Measurements from ENCODE around the gene MLLT3.

Gene MLLT3

DNA sequence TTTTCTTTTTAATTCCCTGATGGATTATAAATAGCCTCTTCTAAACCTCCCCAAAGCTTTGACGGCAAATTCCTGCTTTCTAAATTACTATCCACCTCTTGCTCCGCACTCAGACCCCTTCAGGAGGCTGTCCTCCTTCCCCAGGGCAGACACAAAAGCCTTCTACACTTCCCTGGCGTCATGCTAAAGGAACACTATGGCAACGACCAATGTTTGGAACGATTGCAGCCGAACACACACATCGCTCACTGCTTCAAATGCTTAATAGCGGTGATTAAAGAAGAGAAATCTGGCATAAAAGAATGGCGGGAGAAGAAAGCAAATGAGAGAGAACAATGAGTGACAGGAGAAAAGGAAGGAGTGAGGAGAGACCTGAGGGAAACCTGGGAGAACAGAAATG is 297.3 kb downstream of the MLLT3 start:
- DNase-seq: no peak

DNA sequence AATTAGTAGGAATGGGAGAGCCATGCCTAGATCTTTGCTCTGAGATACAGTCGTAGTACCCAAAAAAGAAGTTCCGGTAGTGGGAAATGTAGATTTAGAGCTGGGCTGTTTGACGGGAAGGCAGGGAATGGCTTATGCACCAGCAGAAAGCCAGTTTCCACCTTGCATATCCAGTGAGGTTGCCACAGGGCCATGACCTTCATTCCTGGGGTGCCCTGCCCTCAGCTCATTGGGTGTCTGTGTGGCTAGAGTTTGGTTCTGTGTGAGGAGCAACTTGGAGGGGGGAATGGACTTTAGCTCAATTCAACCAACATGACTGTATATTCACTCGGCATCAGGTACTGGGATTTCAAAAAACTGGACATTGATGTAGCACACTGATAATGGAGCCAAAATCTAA is 300.1 kb downstream of the MLLT3 start:
- DNase-seq: no peak

DNA sequence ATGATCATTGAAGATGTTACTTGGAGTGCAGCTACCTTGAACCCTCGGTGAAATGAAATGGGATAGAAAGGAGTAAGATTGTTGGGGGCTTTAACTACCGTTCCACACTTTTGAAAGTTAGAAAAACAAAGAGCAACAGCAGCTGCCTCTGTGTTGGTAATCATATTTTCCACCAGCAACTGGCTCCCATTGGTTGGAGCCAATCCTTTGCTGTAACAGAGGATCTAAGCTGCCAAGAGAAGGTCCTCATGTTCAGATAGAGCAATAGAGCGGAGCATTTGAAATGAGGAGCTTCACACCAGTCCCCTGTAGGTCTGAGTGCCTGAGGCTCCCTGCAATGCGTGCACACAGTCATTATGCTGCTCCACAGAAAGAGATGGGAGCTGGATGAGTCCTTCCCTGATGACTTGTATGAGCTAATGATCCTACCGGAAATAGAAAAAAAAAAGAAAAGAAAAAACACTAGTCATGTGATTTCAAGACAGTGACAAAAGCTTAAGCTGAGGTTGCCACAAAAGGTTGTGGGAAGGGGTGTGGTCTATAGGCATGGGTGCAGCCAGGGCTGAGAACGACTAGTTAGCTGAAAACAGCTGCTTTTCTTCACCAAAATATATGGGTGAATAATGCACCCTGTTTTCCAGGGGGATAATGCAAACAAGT is 300.7 kb downstream of the MLLT3 start:
- DNase-seq: peak; percentile 55

DNA sequence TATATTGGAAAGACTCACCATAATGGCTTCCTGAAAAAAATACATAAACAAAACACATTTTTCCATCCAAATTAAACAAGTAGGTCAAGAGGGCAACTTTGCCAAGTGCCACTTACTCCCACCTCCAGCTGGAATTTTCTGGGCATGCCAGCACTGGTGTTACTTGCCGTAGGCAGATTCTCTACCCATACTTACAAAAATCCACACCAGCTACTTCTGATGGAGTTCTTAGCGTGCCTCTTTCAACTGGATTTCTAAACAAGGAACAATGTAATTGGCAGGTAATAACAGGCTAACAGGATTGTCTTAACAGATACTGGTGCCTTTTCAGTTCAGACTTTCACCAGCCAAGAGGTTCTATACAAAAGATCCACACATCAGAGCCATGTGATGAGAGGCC is 301.4 kb downstream of the MLLT3 start:
- DNase-seq: no peak

DNA sequence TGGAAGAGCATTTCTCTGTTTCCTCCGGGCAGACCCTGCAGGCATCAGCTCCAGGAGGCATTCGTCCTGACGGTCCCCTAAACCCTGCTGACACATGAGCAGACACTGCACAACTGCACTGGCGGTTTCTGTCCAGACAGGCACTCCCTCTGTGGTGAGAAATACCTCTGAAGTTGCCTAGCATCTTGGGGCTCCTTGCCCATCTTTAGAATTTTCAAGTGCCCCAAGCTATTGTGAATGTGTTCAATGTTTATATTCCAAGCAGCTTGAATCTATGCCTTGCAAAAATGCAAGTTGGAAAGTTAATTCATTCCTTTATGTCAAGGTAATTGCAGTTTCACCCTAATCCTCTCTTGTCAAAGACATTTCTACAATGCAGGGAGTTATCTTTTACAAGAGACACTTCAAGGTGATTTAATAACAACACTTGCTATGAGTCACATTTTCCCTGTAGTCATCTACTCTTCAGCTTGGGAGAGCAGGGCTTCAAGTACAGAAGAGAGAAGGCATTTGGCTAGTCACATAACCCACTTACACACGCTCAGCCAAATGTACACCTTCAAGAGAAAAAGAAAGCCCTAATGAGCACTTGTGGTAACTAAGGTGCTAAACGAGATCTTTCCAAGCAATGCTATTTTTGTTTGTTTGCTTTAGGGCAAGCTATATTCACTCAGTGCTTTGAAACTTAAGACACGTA is 302.5 kb downstream of the MLLT3 start:
- peak; percentile 52 for DNase-seq

DNA sequence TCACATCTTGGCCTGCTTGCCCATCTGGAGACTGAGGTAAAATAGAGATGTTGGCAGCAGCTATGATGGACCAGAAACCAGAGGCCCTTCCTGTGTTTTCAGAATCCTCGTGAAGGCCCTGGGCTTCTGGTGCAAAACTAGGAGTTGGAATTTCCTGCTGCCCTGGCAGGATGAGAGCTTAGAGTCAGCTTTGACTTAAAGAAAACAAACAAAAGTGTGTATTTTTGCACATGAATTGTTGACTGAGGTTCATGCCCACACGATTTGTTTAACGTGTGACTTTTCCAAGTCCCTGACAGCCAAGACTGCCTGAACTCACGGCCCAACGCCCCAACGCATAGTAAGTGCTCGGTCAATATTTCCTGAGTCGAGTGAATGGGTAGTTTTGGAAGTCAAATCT is 303.1 kb downstream of the MLLT3 start:
- no peak for DNase-seq

DNA sequence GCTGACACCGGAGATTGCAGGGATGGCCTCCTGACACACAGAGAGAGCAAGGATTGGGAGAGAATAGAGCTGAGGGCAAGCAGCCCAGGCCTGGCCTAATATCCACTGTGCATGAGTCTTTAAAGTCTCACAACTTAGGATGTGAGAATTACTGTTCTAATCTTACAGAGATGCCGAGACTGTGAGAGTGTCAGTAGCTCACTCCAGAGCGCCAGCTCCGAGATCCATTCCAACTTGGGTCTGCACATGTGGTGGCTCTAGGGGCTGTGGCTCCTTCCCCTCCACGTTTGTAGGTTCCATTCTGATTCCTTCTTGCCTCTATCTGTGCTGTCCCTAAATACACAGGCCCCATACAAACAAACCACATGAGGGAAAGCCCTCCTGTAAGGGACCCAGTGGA is 304.6 kb downstream of the MLLT3 start:
- DNase-seq: no peak

DNA sequence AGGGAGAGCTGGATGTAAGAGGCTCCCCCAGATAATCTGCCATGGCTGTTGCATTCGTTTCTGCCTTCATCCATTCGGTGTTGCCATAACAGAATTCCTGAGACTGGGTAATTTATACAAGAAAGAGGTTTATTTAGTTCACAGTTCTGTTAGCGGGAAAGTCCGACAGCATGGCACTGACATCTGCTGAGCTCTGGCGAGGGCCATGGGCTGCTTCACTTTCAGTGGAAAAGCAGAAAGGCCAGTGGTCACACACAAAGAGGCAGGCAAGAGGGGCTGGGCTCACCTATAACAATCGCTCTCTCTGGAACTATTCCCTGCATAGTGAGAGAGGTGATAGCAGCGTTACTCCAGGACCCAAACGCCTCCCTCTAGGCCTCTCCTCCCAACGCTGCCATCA is 305.9 kb downstream of the MLLT3 start:
- DNase-seq: no peak

DNA sequence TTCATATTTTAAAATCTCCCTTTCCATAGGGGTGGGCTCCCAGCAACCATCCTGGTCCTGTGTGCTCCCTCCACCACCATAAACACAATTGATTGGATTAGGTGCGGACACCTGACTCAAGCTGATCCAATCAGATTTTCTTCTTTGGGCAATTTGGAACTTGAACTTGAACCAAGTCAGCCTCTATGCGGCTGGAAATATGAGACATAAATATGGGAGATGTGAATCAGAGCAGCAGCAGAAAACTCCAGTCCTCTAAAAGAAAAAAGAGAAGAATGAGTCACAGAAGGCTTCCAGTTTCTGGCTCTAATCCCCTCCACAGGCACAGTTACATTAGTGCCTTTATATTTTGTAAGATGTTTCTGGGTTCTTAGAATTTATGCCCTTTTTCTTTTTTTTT is 306.6 kb downstream of the MLLT3 start:
- peak; percentile 11 for DNase-seq

DNA sequence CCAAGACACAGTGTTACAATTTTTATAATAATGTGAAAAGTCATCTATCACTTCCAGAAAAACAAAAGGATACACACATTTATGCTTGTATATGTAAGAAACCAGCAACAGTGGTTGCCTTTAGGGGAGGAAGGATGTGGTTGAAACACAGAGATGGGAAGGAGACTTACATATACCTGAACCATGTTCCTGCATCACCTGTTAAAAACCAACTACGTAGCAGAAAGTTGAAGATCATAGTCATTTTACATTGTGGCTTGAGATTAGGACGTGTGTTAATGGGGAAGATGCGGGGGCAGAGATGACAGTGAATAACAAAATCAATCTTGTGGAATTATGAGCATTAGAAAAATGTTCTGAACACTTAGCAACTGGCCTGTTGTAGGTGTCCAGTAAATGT is 307.3 kb downstream of the MLLT3 start:
- DNase-seq: no peak

DNA sequence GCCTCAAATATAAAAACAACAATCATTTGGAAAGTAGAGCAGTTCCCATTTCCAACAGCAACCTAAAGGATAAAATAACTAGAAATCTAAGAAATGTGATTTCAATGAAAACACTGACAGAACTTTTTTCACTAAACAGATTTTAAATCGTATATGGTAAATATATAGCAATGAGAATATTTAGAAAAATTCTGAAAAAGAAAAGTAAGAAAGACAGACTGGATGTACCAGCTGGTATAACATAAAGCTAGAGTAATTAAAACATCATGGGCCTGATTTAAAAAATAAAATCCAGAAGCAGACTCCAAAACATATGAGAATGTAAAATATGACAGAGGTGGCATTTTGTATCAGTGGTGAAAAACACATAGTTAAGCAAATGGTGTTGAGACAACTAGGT is 308.9 kb downstream of the MLLT3 start:
- no peak for DNase-seq

DNA sequence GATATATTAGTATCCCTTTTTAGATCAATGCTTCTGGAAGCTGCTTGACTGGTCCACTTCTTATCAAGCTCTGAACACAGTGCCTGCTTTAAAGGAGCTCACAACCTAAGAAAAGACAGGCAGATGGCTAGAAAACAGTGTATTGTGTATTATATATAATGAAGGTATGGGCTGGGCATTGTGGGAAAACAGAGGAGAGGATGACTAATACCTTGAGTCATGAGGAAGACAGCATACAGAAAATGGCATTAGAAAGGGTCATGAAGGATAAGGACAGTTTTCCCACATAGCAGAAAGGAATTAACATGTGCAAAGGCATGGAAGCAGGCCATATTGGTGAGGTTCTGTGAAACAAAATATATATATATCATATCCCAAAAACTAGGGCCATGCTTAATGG is 309.6 kb downstream of the MLLT3 start:
- DNase-seq: no peak

DNA sequence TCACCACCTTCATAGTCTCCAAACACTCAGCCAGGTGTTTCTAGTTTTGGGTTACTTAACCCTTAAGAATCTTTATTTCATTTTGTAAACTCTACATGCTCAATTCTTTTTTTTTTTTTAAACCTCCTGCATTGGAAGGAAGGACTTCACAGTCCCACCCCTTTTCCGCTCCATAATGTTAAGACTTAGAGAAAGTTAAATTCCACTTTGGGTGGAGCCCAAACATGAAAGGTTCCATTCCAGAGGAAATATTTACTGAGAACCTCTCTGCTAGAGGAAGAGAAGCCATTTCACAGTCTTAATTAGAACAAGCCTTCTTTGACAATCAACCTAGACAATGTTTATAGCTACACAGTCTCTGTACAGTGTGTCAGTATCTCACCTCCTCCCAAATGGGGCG is 312.3 kb downstream of the MLLT3 start:
- no peak for DNase-seq

DNA sequence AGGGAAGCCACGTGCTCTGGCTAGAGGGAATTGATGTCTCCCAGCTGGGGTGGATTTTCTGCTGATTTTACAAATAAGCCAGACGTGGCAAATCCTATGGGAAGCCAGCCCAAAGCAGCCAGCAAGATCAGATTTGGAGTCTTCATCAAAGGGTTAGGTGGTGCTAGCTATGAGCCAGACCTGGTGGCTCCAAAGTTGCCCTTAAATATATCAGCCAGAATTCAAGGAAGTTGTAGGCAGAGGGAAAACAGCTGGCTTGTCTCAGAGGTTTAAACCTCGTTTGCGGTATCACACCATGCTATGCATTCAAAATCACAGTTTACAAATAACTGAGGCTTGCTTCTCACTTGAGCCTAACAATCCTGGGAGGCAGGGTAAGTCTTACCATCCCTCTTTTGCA is 313.2 kb downstream of the MLLT3 start:
- DNase-seq: no peak

DNA sequence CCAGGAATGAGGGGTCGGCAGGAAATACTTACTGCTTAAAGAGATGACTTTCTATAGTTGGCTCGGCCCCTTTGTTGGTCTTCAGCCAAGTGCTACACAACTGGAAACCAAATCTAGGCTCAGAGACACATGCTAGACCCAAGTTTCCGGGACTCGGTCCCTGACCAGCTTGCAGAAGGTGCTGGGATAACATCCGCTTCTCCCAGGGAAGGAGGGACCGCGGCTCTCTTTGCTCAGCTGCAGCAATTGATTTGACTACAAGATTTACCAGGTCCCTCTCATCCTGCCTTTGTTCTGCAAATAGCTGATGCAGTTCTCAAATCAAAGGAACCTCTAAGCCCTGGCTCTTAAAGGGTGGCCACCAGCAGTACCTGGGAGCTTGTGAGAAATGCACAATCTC is 314.7 kb downstream of the MLLT3 start:
- no peak for DNase-seq

DNA sequence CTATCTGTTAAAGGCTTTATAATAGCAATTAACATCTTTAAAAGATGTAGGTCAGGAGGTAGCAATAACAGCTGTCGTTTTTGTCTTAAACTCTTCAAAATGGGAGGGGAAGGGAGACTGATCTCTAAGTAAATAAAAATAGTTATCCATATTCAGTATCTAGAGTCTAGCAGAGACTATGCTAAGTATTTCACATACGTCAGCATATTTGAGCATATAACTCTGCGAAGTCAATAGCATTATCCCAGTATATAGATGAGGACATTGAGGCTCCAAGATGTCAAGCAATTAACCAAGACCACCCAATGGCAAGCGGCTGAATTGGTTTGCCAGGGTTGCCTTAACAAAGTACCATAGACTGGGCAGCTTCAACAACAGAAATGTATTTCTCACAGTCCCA is 316.8 kb downstream of the MLLT3 start:
- no peak for DNase-seq

DNA sequence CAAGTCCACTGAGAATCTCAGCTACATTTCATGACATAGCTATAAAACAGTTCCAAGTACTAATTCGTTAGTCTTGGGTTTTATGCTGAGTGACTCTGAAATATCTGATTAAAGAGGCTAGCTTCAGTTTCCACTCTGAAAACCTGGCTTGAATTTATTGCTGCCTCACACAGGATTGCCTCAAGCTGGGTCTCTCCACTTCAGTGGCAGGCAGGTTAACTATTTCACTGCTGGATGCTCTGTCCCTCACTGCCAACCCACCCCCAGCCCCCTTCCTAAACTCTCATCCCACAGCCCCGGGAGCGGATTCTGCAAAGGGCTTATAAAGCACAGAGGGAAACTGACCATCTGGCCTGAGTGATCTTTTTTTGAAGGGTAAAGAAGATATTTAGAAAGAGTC is 318.3 kb downstream of the MLLT3 start:
- DNase-seq: no peak

DNA sequence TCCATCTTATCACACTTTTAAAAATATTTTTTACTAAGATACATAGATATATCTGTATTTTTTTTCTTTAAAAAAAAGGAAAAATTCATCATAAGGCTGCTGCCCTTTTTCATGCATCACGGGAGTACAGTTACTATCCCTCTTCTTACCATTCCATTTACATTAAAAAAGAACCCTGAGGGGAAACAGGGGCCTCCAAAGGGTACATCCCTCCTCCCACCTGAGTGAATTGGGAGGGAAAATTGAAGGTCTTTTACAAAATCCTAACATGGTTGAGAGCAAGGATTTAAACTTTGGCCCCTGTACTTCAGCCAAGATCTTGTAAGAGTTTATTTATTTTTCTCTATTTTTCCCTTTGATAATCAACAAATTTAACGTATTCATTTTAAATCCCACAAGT is 319.2 kb downstream of the MLLT3 start:
- DNase-seq: no peak

DNA sequence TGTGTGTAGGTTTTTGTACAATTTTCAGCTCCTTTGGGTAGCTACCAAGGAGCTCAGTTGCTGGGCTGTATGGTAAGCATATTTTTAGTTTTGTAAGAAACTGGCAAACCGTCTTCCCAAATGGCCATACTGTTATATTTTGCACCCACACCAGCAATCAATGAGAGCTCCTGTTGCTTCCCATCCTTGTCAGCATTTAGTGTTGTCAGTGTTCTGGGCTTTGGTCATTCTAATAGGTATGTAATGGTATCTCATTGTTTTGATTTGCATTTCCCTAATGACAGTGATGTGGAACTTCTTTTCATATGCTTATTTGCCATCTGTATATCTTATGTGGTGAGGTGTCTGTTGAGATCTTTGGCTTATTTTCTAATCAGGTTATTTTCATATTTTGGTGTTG is 320.1 kb downstream of the MLLT3 start:
- no peak for DNase-seq

DNA sequence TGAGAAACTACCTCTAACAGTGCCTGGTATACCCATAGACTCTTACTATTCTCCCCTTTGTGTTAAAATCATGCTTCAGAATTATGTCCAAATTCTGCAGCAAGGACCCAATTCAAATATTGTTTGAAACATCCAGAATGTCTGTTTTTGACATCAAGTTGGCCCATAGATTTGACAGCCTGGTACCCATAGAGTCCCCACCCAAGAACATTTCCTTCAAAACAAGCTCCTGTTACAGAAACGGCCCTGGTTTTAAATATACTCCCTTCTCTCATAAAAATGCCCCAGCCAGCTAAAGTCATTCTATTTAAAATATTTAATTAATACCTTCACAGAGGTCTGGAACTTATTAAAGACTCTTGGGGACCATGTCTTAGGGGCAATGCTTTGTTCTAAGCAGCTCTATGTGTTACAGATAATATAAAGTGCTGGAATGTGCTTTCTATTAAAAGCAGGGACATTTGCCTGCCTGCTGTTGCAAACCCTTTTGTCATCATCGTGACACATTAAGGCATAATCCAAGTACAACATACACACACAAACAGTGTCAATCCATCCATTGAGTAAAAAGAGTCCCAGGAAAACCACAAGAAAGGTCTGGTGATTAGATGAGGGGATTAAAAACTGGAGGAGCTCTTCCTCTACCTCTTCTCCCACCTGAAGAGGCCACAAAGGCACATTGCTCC is 321.7 kb downstream of the MLLT3 start:
- no peak for DNase-seq

DNA sequence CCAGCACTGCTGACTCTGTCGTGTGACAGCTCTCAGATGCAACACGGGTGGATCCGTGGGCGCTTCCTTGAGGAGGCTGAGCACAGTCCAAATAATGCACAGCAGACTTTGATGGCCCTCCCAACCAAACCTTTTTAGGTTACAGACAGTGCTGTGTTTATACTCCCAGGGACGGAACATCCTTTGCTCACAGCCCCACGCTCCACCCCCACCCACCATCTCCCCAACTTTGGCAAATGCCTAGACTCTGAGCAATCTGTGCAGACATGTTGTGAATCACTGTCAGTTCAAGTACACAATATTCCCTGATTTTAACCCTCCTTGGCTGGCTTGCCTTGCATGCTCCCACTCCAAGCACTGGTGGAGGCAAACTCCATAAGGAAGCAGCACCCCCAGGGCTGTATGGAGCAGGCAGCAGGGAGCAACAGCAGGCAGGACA is 324.6 kb downstream of the MLLT3 start:
- no peak for DNase-seq

DNA sequence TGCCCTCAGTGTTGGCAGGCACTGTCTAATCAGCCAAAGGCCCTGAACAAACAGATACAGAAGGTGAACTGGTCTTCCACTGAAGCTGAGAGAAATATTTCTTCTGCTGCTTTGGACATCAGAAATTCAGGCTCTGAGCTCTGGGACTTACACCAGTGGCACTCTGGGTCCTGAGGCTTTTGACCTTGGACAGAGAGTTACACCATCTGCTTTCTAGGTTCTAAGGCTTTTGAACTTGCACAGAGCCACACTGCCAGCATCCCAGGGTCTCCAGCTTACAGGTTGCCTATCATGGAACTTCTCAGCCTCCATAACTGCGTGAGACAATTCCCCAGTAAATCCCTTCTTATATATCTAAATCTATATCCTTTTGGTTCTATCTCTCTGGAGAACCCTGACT is 326.7 kb downstream of the MLLT3 start:
- no peak for DNase-seq

DNA sequence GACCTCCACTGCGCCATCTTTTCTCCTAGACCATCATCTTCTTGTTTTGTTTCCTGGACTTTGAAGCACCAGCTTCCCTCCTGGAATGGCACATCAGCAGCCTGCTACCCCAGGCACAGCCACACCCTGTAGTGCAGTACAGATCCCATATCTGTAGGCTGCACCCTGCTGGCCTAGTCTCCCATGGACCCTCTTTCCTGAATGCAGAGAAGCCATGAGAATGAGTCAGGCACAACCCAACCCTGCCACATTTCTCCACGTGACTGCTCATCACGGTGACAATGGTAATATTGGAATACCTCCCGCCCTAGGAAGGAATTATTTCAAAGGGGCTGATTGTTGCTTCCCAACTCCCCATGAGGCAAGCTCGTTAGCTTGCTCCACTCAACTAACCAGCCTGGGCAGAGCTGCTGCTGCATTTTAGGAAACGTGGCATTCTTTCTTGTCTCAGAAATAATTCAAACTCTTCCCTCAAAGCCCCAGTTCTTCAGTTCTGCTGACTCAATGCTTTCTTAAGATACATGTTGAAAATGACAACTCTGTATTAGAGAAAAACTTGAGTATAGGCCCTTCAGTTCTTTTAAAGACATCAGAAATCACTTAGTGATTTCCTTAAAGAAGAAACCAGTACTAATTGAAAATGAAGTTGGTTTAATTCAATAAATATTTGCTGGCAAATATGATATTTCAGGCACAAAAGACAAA is 328.1 kb downstream of the MLLT3 start:
- DNase-seq: no peak

DNA sequence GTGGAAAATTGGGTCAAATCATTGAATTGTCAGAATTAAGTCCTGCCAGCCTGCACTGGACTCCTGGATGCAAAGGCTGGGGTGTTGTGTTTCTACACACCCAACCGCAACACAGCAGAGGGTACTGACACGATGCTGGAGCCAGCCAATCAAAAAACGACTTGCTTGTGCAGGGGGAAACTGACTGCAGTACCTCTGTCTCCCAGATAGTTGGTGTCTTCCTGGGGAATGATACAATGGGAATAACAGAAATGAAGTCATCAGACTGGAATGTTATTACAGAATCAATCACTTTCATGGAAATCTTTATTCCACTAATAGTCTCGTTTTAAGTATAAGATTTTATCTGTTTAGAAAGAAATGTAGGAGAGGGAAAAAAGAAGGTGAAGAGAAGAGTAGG is 330.3 kb downstream of the MLLT3 start:
- no peak for DNase-seq
